Measurements from ENCODE around the gene TIAM2.

GRCh38 chr6:155152211-155153076 lies 157.3 kb downstream of the TIAM2 start:
- TF ChIP-seq CTCF (IDR thresholded peaks at IDR 0.05) (no peak), POLR2A (IDR thresholded peaks at IDR 0.05) (no peak), EP300 (IDR thresholded peaks at IDR 0.05) (no peak)

Measured in ovary (tissue), 3 donors.